LNCAP (cell line): Measurements from ENCODE around the gene VCAN.

Experiments used
- TF ChIP-seq, protein P1 (sequence below): fragments of 450-650 bp; IDR thresholded peaks from 2 replicates; pipeline ENCODE4 v1.5.1; 2017; ENCODE audit warnings: mild to moderate bottlenecking

The VCAN gene

DNA sequence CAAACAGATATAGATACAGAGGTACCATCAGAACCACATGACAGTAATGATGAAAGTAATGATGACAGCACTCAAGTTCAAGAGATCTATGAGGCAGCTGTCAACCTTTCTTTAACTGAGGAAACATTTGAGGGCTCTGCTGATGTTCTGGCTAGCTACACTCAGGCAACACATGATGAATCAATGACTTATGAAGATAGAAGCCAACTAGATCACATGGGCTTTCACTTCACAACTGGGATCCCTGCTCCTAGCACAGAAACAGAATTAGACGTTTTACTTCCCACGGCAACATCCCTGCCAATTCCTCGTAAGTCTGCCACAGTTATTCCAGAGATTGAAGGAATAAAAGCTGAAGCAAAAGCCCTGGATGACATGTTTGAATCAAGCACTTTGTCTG lies 69.2 kb downstream of the VCAN start:
- TF ChIP-seq, protein P1, sequence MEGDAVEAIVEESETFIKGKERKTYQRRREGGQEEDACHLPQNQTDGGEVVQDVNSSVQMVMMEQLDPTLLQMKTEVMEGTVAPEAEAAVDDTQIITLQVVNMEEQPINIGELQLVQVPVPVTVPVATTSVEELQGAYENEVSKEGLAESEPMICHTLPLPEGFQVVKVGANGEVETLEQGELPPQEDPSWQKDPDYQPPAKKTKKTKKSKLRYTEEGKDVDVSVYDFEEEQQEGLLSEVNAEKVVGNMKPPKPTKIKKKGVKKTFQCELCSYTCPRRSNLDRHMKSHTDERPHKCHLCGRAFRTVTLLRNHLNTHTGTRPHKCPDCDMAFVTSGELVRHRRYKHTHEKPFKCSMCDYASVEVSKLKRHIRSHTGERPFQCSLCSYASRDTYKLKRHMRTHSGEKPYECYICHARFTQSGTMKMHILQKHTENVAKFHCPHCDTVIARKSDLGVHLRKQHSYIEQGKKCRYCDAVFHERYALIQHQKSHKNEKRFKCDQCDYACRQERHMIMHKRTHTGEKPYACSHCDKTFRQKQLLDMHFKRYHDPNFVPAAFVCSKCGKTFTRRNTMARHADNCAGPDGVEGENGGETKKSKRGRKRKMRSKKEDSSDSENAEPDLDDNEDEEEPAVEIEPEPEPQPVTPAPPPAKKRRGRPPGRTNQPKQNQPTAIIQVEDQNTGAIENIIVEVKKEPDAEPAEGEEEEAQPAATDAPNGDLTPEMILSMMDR: no peak

- TF ChIP-seq, protein P1: no peak
Observed at GRCh38 chr5:83542839-83543238, 71.3 kb downstream of the VCAN start.

- TF ChIP-seq, protein P1: no peak
Observed at GRCh38 chr5:83543898-83544297, 72.4 kb downstream of the VCAN start.

DNA sequence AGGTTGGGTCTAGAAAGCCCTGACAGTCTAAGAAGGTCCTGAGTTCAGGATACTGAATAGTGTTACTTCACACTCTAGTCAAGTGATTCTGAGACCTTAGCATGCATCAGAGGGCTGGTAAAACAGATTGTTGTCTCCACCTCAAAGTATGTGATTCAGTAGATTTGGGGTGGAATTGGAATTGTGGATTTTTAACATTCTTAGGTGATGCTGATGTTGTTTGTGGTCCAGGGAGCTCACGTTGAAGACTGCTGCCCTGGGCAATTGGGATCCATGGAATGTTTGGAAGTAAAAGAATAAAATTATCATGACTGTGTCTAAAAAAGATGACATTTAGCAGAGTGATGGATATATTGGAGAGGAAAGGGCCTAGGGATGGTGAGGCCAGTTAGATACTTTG lies 75.6 kb downstream of the VCAN start:
- TF ChIP-seq, protein P1: no peak

- TF ChIP-seq, protein P1: no peak
Observed at GRCh38 chr5:83547889-83548288, 76.3 kb downstream of the VCAN start.

DNA sequence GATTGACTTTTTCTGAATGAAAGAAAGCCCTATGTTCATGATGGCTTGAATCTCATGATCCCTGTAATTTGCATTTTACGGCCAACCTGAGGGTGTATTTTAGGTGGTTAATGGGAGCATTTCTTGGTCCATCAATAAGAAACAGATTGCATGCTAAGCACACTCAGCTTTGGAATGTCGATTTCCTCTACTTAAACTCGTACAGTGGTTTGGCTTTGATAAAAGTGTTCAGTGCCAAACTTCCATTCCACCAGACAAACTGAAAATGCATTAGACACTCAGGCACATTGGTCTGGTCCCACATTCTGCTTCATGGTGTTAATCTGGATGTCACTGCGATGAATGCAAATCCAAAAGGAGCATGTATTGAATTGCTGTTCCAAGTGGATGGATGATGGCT lies 77.0 kb downstream of the VCAN start:
- TF ChIP-seq, protein P1: no peak

DNA sequence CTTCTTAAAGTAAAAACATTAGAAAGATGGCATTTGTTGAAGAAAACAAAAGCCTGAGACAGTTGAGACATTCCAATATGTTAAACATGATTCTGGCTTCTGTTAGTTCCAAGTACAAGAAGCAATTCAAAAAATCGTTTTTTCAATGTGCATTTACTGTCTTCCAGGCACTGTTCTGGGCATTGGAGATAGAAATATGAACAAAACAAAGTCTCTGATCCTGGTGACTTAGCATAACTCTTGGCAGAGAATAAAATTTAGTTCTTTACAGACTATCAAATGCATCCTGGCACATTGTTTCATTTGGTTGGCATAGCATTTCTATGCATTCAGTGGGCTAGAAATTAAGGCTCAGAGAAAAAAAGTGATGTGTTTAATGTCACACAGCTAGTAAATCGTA lies 77.5 kb downstream of the VCAN start:
- TF ChIP-seq, protein P1: no peak

DNA sequence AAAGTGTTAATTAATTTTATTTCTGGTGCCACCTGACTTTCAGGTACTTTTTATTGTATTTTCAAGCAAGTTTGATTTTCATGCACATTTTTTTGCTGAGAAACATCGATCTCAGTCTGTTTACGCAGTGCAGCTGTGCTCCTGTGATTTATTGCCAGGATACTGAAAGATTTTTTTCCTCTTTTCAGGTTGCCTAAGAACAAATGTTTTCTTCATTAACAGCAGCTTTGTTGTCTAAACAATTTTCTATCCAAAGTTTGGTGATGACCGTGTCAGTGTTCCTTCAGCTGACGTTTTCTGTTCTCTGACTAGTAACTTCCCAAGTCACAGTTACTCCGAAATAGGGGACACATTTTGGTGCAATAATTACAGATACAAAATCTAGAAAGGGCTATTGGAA lies 78.1 kb downstream of the VCAN start:
- TF ChIP-seq, protein P1: no peak
